ENCODE measurements around the gene TIGD3. TPM values are rescaled to one million over a fixed set of nuclear protein-coding genes. Genes with fewer than 3 reads are reported as not detected.
A peak's percentile ranks its signal among the peaks of the same experiment; 100 is the strongest.

The TIGD3 gene
- total and polyA plus RNA-seq, 2 donors (not counting 1 experiment from before 2014, with no cell fraction given): 0.17 TPM; not detected in 1

GRCh38 chr11:65355776-65356393, 1.3 kb downstream of the TIGD3 start:
- no peak overlapping the region for H3K27ac ChIP-seq (ENCODE audit: insufficient read depth, low read length)
- peak overlapping the region in 3 of 4 experiments; percentile 17 to 44 (median 40) for H3K4me3 ChIP-seq (replicated peaks in 1 of 4; ENCODE audit: control extremely low read depth in 1 of 4, insufficient read depth in 1 of 4, low read depth in 3 of 4, low read length in 4 of 4)
- H3K4me1 ChIP-seq (ENCODE audit: control insufficient read depth, extremely low read depth, insufficient read depth, low read length): peaks cover 8% of the 10 kb centered on the region
- H3K4me2 ChIP-seq (ENCODE audit: extremely low read depth, insufficient read depth, low read length): peak overlapping the region; percentile 83
- H3K36me3 ChIP-seq (ENCODE audit: control insufficient read depth, insufficient read depth, low read length): peaks cover 5% of the 10 kb centered on the region
- H4K20me1 ChIP-seq (ENCODE audit: control insufficient read depth, extremely low read depth, insufficient read depth, low read length): no peaks in the 10 kb centered on the region
- no peaks in the 10 kb centered on the region for H3K79me2 ChIP-seq (ENCODE audit: control insufficient read depth, insufficient read depth, low read length)
- DNase-seq (ENCODE audit: low read depth in 2 of 2): peak in 1 of 2 donors; percentile 31
- no peak overlapping the region for H3K9ac ChIP-seq (ENCODE audit: insufficient read depth, low read length)
- peak overlapping the region; percentile 38 for H2AFZ ChIP-seq (ENCODE audit: low read length)
- TF ChIP-seq EZH2 (IDR thresholded peaks at IDR 0.05; ENCODE audit: low read length, missing control alignments): peak; percentile 59
- no peak for TF ChIP-seq CTCF (conservative IDR thresholded peaks at IDR 0.05 in 1 of 2, IDR thresholded peaks at IDR 0.05 in 1 of 2; ENCODE audit: low read depth in 1 of 2, low read length in 2 of 2)
- H3K27me3 ChIP-seq (ENCODE audit: control insufficient read depth, insufficient read depth, low read length): peaks cover 9% of the 10 kb centered on the region
- H3K9me3 ChIP-seq (ENCODE audit: control insufficient read depth, insufficient read depth, low read depth, low read length): no peaks in the 10 kb centered on the region

- peaks cover 8% of the 10 kb centered on the region for H3K4me1 ChIP-seq (ENCODE audit: control insufficient read depth, extremely low read depth, insufficient read depth, low read length)
- H3K4me2 ChIP-seq (ENCODE audit: extremely low read depth, insufficient read depth, low read length): no peak overlapping the region
- H2AFZ ChIP-seq (ENCODE audit: low read length): no peak overlapping the region
- no peak for DNase-seq (ENCODE audit: low read depth in 2 of 2)
- H3K27me3 ChIP-seq (ENCODE audit: control insufficient read depth, insufficient read depth, low read length): peaks cover 9% of the 10 kb centered on the region
- H4K20me1 ChIP-seq (ENCODE audit: control insufficient read depth, extremely low read depth, insufficient read depth, low read length): no peaks in the 10 kb centered on the region
- no peak overlapping the region for H3K9ac ChIP-seq (ENCODE audit: insufficient read depth, low read length)
- peaks cover 4% of the 10 kb centered on the region for H3K36me3 ChIP-seq (ENCODE audit: control insufficient read depth, insufficient read depth, low read length)
- TF ChIP-seq CTCF (conservative IDR thresholded peaks at IDR 0.05 in 1 of 2, IDR thresholded peaks at IDR 0.05 in 1 of 2; ENCODE audit: low read depth in 1 of 2, low read length in 2 of 2): no peak
- H3K79me2 ChIP-seq (ENCODE audit: control insufficient read depth, insufficient read depth, low read length): no peaks in the 10 kb centered on the region
- H3K27ac ChIP-seq (ENCODE audit: insufficient read depth, low read length): no peak overlapping the region
- H3K4me3 ChIP-seq (replicated peaks in 1 of 4; ENCODE audit: control extremely low read depth in 1 of 4, insufficient read depth in 1 of 4, low read depth in 3 of 4, low read length in 4 of 4): no peak overlapping the region
- H3K9me3 ChIP-seq (ENCODE audit: control insufficient read depth, insufficient read depth, low read depth, low read length): no peaks in the 10 kb centered on the region
Observed at GRCh38 chr11:65356394-65356972, 1.9 kb downstream of the TIGD3 start.

GRCh38 chr11:65357856-65358356, 3.4 kb downstream of the TIGD3 start:
- Histone ChIP-seq H2AFZ (ENCODE audit: low read length) (no peak overlapping the region), H3K36me3 (ENCODE audit: control insufficient read depth, insufficient read depth, low read length) (no peaks in the 10 kb centered on the region), H3K9me3 (ENCODE audit: control insufficient read depth, insufficient read depth, low read depth, low read length) (no peaks in the 10 kb centered on the region), H3K27me3 (ENCODE audit: control insufficient read depth, insufficient read depth, low read length) (peaks cover 9% of the 10 kb centered on the region), H3K4me2 (ENCODE audit: extremely low read depth, insufficient read depth, low read length) (no peak overlapping the region), H3K79me2 (ENCODE audit: control insufficient read depth, insufficient read depth, low read length) (no peaks in the 10 kb centered on the region), H3K4me3 (replicated peaks in 1 of 4; ENCODE audit: control extremely low read depth in 1 of 4, insufficient read depth in 1 of 4, low read depth in 3 of 4, low read length in 4 of 4) (no peak overlapping the region), H4K20me1 (ENCODE audit: control insufficient read depth, extremely low read depth, insufficient read depth, low read length) (no peaks in the 10 kb centered on the region), H3K27ac (ENCODE audit: insufficient read depth, low read length) (no peak overlapping the region), H3K9ac (ENCODE audit: insufficient read depth, low read length) (no peak overlapping the region), H3K4me1 (ENCODE audit: control insufficient read depth, extremely low read depth, insufficient read depth, low read length) (peaks cover 8% of the 10 kb centered on the region)
- TF ChIP-seq CTCF (conservative IDR thresholded peaks at IDR 0.05 in 1 of 2, IDR thresholded peaks at IDR 0.05 in 1 of 2; ENCODE audit: low read depth in 1 of 2, low read length in 2 of 2) (no peak), EZH2 (IDR thresholded peaks at IDR 0.05; ENCODE audit: low read length, missing control alignments) (no peak)
- no peak for DNase-seq (ENCODE audit: low read depth in 2 of 2)
